NCI-H2107 (cell line): ENCODE measurements around the gene AXIN2.
A peak's percentile ranks its signal among the peaks of the same experiment; 100 is the strongest.

Source experiments
- DNase-seq: peaks from one replicate; lab custom pipeline; 2025; lab: John Stamatoyannopoulos, UW

The AXIN2 gene

DNA sequence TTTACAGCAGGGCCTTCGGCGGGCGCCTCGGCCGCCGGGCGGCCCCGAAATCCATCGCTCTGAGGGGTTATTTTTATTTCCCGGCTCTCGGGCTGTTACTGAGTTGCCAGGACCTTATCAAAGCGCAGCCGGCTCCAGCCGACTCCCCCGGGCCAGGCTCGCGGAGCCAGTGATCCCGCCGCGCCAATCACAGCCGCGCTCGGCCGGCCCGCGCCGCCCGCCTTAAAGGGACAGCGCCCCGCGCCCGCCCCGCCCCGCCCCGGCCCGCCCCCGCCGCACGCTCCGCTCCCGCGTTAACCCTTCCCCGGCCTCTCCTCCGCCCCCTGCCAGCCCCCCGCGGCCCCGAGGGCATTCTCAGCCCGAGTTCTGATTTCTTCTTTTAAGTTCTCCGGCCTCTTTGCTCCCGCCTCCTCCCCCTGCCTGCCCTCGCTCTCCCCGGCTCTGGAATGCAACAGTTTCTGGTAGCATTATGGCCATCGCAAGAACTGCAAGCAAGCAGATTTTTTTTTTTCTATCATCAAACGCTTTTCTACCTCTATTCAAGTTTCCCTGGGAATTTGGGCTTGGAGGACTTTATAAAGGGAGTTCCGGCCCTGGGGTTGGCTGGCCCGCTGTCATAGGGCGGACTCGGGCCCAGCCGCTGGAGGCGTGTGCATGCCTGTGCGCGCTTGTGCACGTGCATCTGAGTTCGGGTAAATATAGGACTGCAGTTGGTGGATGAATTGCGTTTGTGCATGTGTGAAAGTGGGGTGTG, at the start of gene AXIN2:
TSS of gene AXIN2 (minus strand) at position 197 of the 754 bp plus-strand sequence. CDS start 3,028 bp downstream, outside the sequence.
- peak; percentile 68 for DNase-seq

- no peak for DNase-seq
Measured at GRCh38 chr17:65609749-65610148, 48.3 kb upstream of the AXIN2 start.

- DNase-seq = no peak
Measured at GRCh38 chr17:65609286-65609685, 47.8 kb upstream of the AXIN2 start.

- DNase-seq = no peak
Measured at GRCh38 chr17:65604070-65604469, 42.6 kb upstream of the AXIN2 start.

GRCh38 chr17:65601881-65602280, 40.4 kb upstream of the AXIN2 start:
- no peak for DNase-seq

- DNase-seq = no peak
Measured at GRCh38 chr17:65601145-65601544, 39.7 kb upstream of the AXIN2 start.

GRCh38 chr17:65600518-65600917, 39.1 kb upstream of the AXIN2 start:
- DNase-seq = no peak

GRCh38 chr17:65599650-65600049, 38.2 kb upstream of the AXIN2 start:
- DNase-seq = no peak

- no peak for DNase-seq
Measured at GRCh38 chr17:65598746-65599145, 37.3 kb upstream of the AXIN2 start.

DNA sequence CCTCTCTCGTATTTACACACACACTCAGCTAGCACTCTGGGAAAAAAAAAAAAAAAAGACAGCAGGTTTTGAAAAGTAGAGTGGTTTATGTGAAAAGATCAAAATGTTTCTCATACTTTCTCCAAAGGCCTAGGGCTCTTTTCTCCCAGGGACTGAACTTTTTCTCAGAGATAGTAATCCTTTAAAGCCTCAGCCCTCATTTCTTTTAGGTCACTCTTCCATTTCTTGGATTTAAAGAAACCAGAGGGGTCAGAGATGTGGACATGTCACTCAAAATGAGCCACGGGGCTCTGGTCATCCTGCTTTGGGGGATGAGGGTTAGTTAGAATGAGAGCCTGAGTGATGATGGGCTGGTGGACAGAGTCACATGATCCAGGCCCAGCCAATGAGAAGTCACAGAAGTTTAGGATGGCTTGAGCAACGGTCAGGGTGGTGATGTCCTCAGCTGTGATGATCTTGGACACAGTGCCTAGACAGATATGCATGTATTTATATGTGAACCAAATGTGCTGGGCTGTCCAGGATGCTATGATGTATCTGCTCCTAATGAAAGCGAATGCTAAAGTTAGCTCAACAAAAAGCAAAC, 33.7 kb upstream of the AXIN2 start:
- DNase-seq = no peak

- no peak for DNase-seq
Measured at GRCh38 chr17:65593855-65594845, 32.7 kb upstream of the AXIN2 start.

GRCh38 chr17:65593092-65593854, 31.8 kb upstream of the AXIN2 start:
- no peak for DNase-seq

DNA sequence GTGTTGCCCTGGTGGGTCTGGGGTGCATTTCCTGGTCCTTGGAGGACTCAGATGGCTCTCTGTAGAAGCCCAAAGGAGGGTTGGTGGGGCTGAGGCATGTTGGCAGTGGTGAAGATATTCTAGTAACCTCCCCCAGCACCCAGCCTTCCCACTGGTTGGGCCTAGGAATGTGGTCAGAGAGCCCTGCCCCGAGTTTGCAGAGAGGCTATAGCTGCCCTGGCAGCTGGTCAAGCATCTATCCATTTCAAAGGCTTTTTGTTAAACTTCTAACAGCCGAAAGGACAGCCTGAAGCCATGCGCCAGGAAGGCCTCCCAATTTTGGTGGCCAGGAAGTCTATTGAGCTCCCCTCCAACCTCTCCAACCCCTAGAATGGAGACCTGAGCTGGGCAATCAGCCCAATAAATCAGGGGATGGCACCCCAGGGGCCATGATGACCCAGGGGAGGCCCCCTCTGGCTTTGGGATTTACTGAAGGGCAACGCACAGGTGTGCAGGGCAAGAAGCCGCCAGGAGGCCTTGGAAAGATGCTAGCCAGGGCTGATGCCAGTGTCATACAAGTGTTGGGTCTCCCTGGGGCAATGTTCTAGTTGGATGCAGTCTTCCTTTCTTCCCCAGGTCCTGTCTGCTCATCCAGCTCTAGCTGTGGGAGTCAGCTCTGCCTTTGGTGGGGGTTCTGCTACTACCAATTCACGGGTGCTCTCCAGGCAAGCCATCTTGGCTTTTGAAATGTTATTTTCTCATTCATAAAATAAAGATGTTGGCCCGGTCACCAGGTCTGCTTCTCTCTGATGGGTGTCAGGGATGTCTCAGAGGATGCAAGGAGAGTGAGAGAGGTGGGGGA, 30.9 kb upstream of the AXIN2 start:
- no peak for DNase-seq

GRCh38 chr17:65589321-65589720, 27.9 kb upstream of the AXIN2 start:
- DNase-seq = no peak

DNA sequence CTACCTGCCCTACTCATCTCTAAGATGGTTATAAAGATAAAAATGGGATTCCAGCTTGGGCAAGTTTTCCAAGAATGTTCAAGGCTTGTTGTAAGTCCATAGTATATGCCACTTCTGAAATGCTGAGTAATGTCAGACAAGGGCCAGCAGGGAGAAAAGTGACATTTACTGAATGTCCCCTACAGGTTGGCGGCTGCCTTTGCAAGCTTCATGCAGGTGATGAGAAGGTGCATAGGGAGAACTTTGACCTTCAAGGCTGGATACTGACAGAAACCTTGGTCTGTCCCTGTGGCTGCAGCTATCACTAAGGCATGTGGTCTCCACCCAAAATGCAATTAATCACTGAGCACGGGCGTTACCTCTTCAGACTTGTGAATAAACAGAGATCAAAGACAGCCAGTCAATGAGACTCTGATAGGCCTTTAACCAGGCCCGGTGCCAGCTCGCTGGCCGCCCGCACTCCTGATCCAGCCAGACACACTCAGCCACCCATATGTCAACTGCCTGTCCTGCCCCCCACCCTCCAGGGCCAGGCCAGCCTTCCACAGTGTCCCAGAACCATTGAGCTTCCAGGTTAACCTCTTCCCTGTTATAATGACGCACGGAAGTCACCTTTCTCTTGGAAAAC, 26.8 kb upstream of the AXIN2 start:
- no peak for DNase-seq

DNA sequence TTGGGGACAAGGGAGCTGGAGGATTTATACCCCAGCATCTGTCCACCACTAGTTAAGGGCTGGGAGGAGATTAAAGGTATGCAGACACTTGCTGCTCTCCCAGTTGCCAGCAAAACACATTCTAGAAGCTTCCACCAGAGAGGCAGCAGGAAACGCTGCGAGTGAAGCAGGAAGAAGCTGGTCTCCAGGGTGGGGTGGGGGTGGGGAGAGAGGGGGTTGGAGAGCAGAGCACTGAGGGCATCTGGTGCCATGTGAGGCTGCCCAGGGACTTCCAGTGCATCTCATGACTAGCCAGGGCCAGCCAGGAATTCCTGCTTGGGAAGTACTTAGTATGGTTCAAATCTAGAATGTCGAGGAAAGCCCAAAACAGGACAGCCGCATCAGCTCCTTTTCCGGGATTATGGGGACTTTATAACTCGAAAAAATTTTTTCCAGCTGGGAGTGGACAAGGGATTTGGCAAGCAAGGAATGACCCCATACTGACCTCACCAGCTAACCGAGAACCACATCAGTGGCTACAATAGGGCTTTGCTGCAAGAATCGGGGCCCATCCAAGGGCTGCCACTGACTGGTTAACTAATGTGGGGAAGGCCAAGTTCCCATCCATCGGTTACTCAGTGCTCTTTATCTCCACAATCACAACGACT, 26.2 kb upstream of the AXIN2 start:
- DNase-seq = no peak

DNA sequence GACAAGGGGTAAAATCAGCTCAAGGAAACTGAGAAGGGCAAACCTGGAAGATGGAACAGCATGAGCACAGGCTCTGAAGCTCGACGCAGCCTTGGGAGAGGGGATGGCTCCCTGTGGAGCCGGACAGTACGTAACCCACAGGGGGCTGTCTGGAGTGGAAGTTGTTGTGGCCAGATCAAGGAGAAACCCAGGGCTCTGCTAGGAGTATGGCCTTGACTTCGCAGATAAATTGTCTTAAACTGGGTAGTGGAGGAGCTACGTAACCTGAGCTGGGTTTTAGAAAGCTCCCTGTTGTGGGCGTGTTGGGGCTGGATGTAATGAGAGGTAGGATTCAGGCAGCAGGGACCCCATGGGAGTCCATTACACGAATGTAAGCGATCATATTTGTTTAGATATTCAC, 25.5 kb upstream of the AXIN2 start:
- DNase-seq = no peak

DNA sequence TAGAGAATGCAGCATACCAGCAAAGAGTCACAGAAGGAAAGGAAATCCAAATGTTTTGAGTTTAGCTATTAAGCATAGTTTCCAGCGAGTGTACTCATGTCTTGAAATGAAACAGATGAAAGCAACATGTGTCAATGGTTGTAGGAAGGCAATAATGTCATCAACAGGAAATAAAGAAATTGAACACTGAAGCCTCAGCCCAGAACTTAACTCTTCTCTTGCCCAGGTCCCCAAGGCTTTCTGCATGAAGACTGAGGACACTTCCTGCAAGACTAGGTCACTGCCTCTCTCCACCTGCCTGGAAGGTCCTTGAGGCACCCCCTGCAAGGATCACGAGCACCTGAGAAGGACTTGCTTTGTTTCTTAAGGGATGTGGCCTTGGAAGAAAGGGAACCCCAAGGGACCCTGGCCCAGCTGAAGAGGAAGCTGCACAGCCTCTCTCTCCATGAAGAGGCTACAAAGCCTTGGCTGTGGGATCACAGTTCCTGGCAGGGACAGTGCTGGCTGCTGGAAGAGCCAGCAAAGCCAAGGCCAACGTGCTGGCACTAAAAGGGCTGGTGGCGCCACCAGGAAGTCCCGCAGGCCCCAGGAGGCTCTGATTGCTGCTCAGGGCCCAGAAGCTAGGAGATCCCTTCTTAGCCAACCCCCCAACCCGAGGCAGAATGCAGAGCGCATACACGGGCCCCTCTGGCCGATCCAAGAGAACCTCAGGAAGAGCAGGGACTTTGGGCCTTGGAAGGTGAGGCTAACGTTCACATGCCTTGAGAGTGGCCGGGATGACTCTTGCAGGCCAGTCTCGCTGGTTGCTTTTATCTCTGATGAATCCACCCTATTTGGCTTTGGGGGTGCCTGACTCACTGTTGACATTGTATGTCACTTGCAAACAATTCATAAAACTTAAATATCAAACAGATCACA, 23.4 kb upstream of the AXIN2 start:
- DNase-seq = no peak
